ENCODE results near the gene LRRFIP2.
"Not testable (repeated sequence)": the region's sequence is repeated elsewhere in the genome, so short reads cannot be mapped to it uniquely, and the experiment has no call there.

LRRFIP2 gene

DNA sequence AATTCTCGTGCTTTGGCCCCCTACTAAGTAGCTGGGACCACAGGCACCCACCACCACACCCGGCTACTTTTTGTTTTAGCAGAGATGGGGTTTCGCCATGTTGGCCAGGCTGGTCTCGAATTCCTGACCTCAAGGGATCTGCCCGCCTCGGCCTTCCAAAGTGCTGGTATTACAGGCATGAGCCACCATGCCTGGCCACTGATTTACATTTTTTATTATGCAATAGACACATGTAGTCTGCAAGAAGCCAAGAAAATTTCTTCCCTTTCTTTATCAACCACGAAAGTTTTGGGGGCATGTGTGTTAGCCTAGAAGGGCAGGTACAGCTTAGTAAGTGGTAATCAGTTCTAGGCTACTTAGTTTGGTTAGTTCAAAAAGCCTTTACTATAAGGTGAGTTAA, 51.1 kb downstream of the LRRFIP2 start:
- Mint-ChIP-seq H3K27ac (no peak overlapping the region), H3K27me3 (no peaks in the 10 kb centered on the region), H3K36me3 (peaks cover 11% of the 10 kb centered on the region), H3K9me3 (no peaks in the 10 kb centered on the region), H3K4me1 (no peaks in the 10 kb centered on the region), H3K4me3 (no peak overlapping the region)
- no peak for ATAC-seq

DNA sequence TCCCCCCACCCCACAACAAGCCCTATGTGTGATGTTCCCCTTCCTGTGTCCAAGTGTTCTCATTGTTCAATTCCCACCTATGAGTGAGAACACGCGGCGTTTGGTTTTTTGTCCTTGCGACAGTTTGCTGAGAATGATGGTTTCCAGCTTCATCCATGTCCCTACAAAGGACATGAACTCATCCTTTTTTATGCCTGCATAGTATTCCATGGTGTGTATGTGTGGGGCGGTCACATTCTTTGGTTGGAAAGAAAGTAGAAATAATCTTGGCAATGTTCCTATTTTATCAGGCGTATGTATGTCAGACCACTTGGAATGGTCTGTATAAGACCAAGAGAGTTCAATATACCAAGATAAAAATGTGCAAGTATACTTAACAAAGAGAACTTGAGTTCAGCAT, 52.3 kb downstream of the LRRFIP2 start:
- H3K27ac Mint-ChIP-seq, H3K9me3 Mint-ChIP-seq, ATAC-seq, H3K4me1 Mint-ChIP-seq, H3K4me3 Mint-ChIP-seq, H3K27me3 Mint-ChIP-seq: not testable (repeated sequence)
- peaks cover 11% of the 10 kb centered on the region for H3K36me3 Mint-ChIP-seq

DNA sequence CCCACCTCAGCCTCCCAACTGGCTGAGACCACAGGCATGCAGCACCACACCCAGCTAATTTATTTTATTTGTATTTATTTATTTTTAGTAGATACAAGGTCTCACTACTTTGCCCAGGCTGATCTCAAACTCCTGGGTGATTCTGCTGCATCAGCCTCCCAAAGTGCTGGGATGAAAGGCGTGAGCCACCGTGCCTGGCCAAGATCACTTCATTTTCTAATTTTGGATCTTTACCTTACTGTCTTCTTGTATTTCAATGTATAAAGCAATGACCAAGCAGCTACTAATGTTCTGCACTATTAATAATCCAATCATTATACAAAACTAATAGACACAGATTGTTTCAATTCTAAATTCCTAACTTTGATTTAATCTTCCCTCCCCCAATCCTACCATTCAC, 56.2 kb downstream of the LRRFIP2 start:
- Mint-ChIP-seq H3K36me3 (peaks cover 11% of the 10 kb centered on the region), H3K27me3 (no peaks in the 10 kb centered on the region), H3K4me3 (no peak overlapping the region), H3K9me3 (no peaks in the 10 kb centered on the region), H3K27ac (no peak overlapping the region), H3K4me1 (no peaks in the 10 kb centered on the region)
- ATAC-seq, result no peak

DNA sequence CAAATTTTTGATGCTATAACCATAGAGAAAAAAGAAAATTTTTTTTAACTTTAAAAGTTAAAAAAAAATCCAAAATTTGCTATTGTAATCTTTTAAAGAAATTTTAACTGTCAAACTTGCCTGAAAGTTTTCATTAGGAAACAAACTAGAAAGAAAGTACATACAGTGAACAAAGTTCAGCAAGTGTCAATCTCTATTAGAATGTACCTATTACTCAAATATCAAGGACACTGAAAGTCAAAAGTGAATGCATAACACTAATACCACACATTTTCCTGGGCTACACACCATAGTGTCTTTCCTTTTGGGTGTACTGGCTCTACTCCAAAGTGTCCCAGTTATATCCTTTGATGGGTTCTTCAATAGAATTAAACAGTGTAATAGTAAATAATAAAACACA, 56.8 kb downstream of the LRRFIP2 start:
- Mint-ChIP-seq H3K4me3 (no peak overlapping the region), H3K4me1 (no peaks in the 10 kb centered on the region), H3K36me3 (peaks cover 11% of the 10 kb centered on the region), H3K9me3 (no peaks in the 10 kb centered on the region), H3K27me3 (no peaks in the 10 kb centered on the region), H3K27ac (no peak overlapping the region)
- ATAC-seq, result no peak

GRCh38 chr3:37116998-37117397, 57.4 kb downstream of the LRRFIP2 start:
- Mint-ChIP-seq H3K4me1 (no peaks in the 10 kb centered on the region), H3K4me3 (no peak overlapping the region), H3K27me3 (no peaks in the 10 kb centered on the region), H3K9me3 (no peaks in the 10 kb centered on the region), H3K27ac (no peak overlapping the region), H3K36me3 (peaks cover 7% of the 10 kb centered on the region)
- no peak for ATAC-seq

DNA sequence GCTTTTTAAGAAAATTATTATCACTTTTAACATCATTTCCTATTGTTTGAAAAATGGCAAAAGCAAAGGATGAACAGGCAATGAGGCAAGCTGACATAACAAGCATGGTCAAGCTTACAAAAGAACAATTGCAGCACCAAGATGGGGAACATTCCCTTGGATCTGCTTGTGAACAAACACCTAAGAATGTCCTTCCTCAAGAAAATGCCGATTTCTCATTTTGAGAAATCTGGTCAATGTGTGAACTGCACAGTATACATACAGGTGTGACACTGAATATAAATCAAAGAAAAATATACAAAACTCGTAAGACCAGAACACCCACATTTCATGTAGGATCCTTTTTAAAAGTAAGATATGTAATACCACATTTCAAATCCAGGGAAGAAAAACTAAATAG, 58.9 kb downstream of the LRRFIP2 start:
- Mint-ChIP-seq H3K9me3 (no peaks in the 10 kb centered on the region), H3K27me3 (no peaks in the 10 kb centered on the region), H3K4me3 (no peak overlapping the region), H3K4me1 (no peaks in the 10 kb centered on the region), H3K27ac (no peak overlapping the region), H3K36me3 (peaks cover 6% of the 10 kb centered on the region)
- ATAC-seq, result no peak

DNA sequence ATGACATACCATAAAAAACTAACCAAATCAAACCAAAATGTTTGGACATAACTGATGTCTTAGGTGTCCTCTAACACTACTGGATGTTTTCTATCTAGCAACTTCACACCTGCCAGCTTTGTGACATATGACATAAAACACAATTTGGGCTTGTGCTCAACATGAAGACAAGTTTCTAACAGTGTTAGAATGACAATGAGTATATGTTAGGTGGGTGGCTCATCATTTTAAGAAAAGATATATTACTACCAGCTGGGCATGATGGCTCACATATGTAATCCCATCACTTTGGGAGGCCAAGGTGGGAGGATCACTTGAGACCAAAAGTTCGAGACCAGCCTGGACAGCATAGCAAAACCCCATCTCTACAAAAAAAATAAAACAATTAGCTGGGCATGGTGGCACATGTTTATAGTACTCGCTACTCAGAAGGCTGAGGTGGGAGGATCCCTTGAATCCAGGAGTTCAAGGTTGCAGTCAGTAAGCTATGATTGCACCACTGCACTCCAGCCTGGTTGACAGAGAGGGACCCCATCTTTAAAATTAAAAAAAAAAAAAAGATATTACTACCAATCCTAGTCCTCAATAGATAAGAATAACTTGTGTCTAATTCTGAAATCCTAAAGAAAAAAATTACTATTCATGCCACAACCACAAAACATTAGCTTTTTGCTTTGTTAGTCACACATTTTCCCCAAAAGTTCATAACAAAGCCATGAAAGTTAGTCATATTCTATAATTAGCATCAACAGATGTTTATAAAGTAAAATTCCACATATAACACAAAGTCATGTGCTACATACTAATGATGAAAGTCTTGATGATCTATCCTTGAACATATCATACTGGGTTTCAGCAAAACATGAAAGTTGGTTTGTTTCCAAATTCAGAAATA, 59.9 kb downstream of the LRRFIP2 start:
- peaks cover 6% of the 10 kb centered on the region for H3K36me3 Mint-ChIP-seq
- ATAC-seq, result no peak
- no peak overlapping the region for H3K27ac Mint-ChIP-seq
- no peaks in the 10 kb centered on the region for H3K27me3 Mint-ChIP-seq
- no peaks in the 10 kb centered on the region for H3K4me1 Mint-ChIP-seq
- H3K9me3 Mint-ChIP-seq, result no peaks in the 10 kb centered on the region
- no peak overlapping the region for H3K4me3 Mint-ChIP-seq

- no peak for ATAC-seq
- no peak overlapping the region for H3K4me3 Mint-ChIP-seq
- H3K9me3 Mint-ChIP-seq, result no peaks in the 10 kb centered on the region
- H3K36me3 Mint-ChIP-seq, result peaks cover 6% of the 10 kb centered on the region
- no peaks in the 10 kb centered on the region for H3K27me3 Mint-ChIP-seq
- H3K4me1 Mint-ChIP-seq, result no peaks in the 10 kb centered on the region
- H3K27ac Mint-ChIP-seq, result no peak overlapping the region
Measured at GRCh38 chr3:37112987-37113386, 61.4 kb downstream of the LRRFIP2 start.

DNA sequence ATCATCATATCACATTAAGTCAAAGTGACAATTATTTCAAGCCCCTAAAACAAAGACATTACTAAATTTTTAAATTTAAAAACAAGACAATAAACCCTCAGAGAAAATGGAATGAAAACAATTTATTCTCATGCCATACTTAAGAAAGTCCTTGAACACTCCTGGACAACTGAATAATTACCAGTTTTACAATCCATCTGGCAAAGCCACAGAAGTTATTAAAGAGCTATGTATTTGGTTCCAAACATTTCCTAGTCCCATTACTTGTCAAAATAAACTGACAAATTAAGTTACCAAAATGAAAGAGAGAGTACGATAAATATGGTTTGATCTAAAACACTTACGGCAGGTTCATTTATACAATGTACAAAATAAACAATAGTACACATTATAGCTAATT, 63.2 kb downstream of the LRRFIP2 start:
- Mint-ChIP-seq H3K9me3 (no peaks in the 10 kb centered on the region), H3K27me3 (no peaks in the 10 kb centered on the region), H3K4me3 (no peak overlapping the region), H3K27ac (no peak overlapping the region), H3K36me3 (peaks cover 6% of the 10 kb centered on the region), H3K4me1 (no peaks in the 10 kb centered on the region)
- ATAC-seq, result no peak

DNA sequence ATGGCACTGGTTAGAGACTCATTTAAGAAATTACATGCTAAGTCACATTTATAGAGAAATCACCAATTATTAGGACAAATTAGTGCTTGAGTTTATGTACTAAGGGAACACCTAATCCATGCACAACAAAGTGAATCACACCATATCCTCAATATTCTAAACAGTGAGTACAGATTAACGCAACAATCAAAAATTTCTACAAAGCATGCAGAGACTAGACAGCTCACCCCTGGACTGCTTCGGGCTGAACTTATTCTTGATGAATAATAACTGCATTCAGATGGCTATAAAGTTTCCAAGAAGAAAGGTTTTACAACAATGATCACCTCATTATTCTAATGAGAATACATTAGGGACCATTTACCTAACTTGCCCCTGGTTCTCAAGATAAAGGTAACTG, 66.5 kb downstream of the LRRFIP2 start:
- H3K27ac Mint-ChIP-seq, result no peak overlapping the region
- H3K9me3 Mint-ChIP-seq, result no peaks in the 10 kb centered on the region
- H3K4me1 Mint-ChIP-seq, result peaks cover 5% of the 10 kb centered on the region
- no peaks in the 10 kb centered on the region for H3K27me3 Mint-ChIP-seq
- ATAC-seq, result no peak
- H3K36me3 Mint-ChIP-seq, result peaks cover 11% of the 10 kb centered on the region
- H3K4me3 Mint-ChIP-seq, result no peak overlapping the region

GRCh38 chr3:37103103-37103808, 71.1 kb downstream of the LRRFIP2 start:
- H3K27ac Mint-ChIP-seq, result peak overlapping the region; percentile 30
- peaks cover 5% of the 10 kb centered on the region for H3K4me1 Mint-ChIP-seq
- H3K4me3 Mint-ChIP-seq, result no peak overlapping the region
- H3K27me3 Mint-ChIP-seq, result no peaks in the 10 kb centered on the region
- H3K9me3 Mint-ChIP-seq, result no peaks in the 10 kb centered on the region
- no peak for ATAC-seq
- H3K36me3 Mint-ChIP-seq, result peaks cover 11% of the 10 kb centered on the region

- peaks cover 18% of the 10 kb centered on the region for H3K36me3 Mint-ChIP-seq
- H3K27ac Mint-ChIP-seq, result no peak overlapping the region
- no peaks in the 10 kb centered on the region for H3K9me3 Mint-ChIP-seq
- no peak for ATAC-seq
- H3K4me1 Mint-ChIP-seq, result peaks cover 11% of the 10 kb centered on the region
- H3K4me3 Mint-ChIP-seq, result no peak overlapping the region
- no peaks in the 10 kb centered on the region for H3K27me3 Mint-ChIP-seq
Measured at GRCh38 chr3:37100411-37100810, 74.0 kb downstream of the LRRFIP2 start.

- Mint-ChIP-seq H3K4me1 (peaks cover 11% of the 10 kb centered on the region), H3K9me3 (no peaks in the 10 kb centered on the region), H3K4me3 (no peak overlapping the region), H3K27ac (no peak overlapping the region), H3K36me3 (peaks cover 18% of the 10 kb centered on the region), H3K27me3 (no peaks in the 10 kb centered on the region)
- no peak for ATAC-seq
Measured at GRCh38 chr3:37099469-37099868, 74.9 kb downstream of the LRRFIP2 start.

GRCh38 chr3:37098884-37099283, 75.5 kb downstream of the LRRFIP2 start:
- Mint-ChIP-seq H3K27ac (no peak overlapping the region), H3K4me1 (peaks cover 11% of the 10 kb centered on the region), H3K36me3 (peaks cover 20% of the 10 kb centered on the region), H3K9me3 (no peaks in the 10 kb centered on the region), H3K4me3 (no peak overlapping the region), H3K27me3 (no peaks in the 10 kb centered on the region)
- no peak for ATAC-seq

DNA sequence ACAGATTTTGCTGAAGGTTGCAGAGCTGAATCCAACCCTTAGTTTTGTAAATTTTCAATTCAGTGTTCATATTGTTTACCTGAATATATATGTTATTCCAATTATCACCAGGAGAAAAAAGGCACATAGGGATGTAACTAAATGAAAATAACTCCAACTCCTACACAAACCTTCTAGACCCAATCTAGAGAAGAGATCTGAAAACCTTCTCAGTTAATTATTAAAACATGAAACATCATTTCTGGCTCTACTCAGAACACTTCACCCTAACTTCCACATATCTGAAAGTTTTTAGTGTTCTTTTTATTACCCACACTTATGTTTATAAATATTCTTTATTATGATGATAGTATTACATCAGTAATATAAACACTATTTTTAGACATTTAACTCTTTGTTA, 76.6 kb downstream of the LRRFIP2 start:
- no peak overlapping the region for H3K4me3 Mint-ChIP-seq
- no peak for ATAC-seq

GRCh38 chr3:37096975-37097374, 77.4 kb downstream of the LRRFIP2 start:
- H3K27ac Mint-ChIP-seq, result no peak overlapping the region
- no peaks in the 10 kb centered on the region for H3K27me3 Mint-ChIP-seq
- no peak for ATAC-seq
- H3K9me3 Mint-ChIP-seq, result no peaks in the 10 kb centered on the region
- peaks cover 6% of the 10 kb centered on the region for H3K4me1 Mint-ChIP-seq
- H3K36me3 Mint-ChIP-seq, result peaks cover 28% of the 10 kb centered on the region
- H3K4me3 Mint-ChIP-seq, result no peak overlapping the region

More for the DNA sequence above, 76.6 kb downstream of the LRRFIP2 start:
- H3K27ac Mint-ChIP-seq, result no peak overlapping the region
- H3K36me3 Mint-ChIP-seq, result peaks cover 25% of the 10 kb centered on the region
- no peaks in the 10 kb centered on the region for H3K27me3 Mint-ChIP-seq
- peaks cover 6% of the 10 kb centered on the region for H3K4me1 Mint-ChIP-seq
- no peaks in the 10 kb centered on the region for H3K9me3 Mint-ChIP-seq
